AG09309 (cell line): ENCODE results near the gene HSPA12B.
A peak's percentile ranks its signal among the peaks of the same experiment; 100 is the strongest.

Source experiments
- DNase-seq: peaks from one replicate; pipeline ENCODE4 v3.0.0-alpha.2; 2010; ENCODE audit warnings: low read depth
- H3K4me3 ChIP-seq: 2 replicates; pipeline ENCODE4 v1.5.1; 2011; ENCODE audit warnings: mild to moderate bottlenecking, low read depth, low read length, moderate library complexity; ENCODE audit not compliant: control insufficient read depth
- TF ChIP-seq, protein P1 (sequence below): IDR thresholded peaks from 2 replicates; pipeline ENCODE4 v1.5.1; 2011; ENCODE audit warnings: mild to moderate bottlenecking, low read depth, low read length, inconsistent platforms; ENCODE audit not compliant: insufficient read depth, control insufficient read depth; ENCODE audit errors: missing control alignments

The HSPA12B gene

DNA sequence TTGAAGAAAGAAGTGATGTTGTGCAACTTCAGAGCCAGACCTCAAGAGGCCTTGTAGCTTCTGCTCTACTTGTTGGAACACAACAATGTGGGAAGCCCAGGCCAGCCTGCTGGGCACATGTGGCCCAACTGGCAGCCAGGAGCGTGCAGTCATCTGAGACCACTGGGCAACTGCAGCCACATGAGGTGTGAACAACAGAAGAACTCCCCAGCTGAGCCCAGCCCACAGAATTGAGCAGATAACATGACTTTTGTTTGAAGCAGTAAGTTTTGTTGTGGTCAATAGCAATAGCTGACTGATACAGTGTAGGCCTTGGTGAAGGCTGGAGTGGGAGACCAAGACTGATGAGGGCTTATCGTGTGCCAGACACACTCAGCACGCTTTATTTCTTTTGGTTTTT is 42.1 kb upstream of the HSPA12B start:
- no peak for DNase-seq
- no peak overlapping the region for H3K4me3 ChIP-seq
- TF ChIP-seq, protein P1, sequence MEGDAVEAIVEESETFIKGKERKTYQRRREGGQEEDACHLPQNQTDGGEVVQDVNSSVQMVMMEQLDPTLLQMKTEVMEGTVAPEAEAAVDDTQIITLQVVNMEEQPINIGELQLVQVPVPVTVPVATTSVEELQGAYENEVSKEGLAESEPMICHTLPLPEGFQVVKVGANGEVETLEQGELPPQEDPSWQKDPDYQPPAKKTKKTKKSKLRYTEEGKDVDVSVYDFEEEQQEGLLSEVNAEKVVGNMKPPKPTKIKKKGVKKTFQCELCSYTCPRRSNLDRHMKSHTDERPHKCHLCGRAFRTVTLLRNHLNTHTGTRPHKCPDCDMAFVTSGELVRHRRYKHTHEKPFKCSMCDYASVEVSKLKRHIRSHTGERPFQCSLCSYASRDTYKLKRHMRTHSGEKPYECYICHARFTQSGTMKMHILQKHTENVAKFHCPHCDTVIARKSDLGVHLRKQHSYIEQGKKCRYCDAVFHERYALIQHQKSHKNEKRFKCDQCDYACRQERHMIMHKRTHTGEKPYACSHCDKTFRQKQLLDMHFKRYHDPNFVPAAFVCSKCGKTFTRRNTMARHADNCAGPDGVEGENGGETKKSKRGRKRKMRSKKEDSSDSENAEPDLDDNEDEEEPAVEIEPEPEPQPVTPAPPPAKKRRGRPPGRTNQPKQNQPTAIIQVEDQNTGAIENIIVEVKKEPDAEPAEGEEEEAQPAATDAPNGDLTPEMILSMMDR = no peak

DNA sequence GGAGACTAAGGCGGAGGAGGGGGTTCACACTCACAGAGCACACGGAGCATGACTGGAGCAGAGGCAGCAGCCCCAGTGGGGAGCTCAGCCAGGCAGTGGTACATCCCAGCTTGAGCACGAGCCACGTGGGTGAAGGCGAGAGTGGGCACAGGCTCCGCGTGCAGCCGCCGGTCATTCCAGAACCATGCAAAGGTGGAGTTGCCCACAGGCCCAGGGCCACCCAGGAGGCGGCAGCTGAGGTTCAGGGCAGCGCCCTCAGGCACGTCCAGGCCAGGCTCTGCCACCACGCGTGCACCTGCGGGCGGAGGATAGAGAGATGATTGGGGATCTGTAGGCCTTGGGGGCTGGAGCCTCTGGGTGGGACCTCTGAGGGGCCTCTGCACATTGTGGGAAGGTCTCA is 41.2 kb upstream of the HSPA12B start:
- TF ChIP-seq, protein P1 = no peak
- no peak for DNase-seq
- no peak overlapping the region for H3K4me3 ChIP-seq

DNA sequence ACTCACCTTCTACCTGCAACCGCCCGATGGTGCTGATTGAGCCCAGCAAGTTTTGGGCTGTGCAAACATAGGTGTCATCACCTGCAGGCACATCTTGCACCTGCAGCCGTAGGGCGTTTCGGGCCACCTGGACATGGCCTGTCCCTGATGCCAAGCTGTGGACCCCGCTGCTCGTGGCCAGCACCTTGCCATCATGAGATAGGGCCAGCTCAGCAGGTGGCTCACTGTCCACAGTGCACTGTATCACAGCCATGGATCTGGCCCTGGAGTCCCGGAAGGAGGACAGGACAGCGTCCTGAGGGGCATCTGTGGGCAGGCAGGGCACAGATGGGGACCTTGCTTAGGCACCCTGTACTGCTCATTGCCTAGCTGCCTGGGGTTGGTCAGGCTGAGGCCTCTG is 40.6 kb upstream of the HSPA12B start:
- no peak for DNase-seq
- H3K4me3 ChIP-seq = no peak overlapping the region
- TF ChIP-seq, protein P1 = no peak

DNA sequence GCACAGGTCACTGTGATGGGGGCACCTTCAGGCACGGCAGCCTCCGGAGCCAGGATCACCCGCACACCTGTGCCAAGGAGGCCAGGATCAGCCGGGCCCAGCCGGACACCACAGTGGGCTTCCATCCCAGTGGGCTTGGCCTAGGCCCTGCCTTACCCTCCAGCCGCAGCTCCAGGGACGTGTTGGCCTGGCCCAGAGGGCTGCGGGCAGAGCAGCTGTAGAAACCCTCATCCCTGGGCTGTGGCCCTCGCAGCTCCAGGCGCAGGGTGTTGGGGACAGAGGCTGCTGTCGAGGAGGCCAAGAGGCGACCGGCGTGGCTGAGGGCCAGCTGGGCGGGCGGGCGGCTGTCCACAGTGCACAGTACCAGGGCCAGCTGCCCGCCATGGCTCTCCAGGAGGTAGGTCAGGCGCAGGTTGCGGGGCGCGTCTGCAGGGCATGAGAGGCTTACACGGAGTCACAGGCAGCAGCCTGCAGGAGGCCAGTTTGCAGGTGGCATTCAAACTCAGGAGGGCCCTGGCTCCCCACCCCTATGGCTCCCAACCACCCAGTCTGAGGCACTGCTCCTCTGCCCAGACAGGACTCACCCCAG is 39.7 kb upstream of the HSPA12B start:
- no peak overlapping the region for H3K4me3 ChIP-seq
- TF ChIP-seq, protein P1 = no peak

DNA sequence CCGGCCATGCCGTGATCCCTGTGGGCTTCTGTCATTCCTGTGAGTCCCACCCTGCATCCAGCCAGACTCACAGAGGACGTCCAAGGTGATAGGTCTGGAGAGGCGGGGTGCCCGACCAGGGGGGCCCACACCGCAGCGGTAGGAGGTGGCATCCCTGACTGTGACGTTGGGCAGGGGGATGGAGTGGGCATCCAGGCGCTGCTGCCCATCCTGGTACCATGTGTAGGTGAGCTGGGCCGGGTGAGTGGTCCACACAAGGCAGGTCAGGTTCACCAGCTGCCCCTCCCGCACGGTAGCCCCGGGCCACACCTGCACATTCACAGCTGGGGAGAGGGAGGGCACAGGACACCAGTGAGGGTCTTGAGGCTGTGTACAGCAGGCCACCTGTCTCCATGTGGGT is 39.1 kb upstream of the HSPA12B start:
- H3K4me3 ChIP-seq = no peak overlapping the region
- no peak for DNase-seq
- TF ChIP-seq, protein P1 = no peak

More for the DNA sequence above, 39.7 kb upstream of the HSPA12B start:
- no peak for DNase-seq

DNA sequence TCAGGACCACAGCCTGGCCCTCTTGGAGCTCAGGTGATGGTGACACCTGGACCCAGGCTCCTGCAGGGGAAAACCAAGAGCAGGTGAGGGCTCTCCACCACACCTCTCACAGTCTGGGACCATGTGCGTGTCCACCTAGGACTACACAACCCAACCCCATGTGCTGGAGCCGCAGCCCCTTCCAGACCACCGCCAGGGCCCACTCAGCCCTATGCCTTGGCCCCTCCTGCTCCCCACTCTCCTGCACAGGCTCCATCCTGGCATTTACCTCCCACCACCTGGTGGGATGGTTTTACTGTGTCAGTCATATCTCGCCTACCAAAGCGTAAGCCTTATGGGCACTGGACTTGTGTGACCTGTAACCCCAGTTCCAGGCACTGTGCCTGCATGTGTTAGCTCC is 37.6 kb upstream of the HSPA12B start:
- TF ChIP-seq, protein P1 = no peak
- DNase-seq = no peak
- no peak overlapping the region for H3K4me3 ChIP-seq

DNA sequence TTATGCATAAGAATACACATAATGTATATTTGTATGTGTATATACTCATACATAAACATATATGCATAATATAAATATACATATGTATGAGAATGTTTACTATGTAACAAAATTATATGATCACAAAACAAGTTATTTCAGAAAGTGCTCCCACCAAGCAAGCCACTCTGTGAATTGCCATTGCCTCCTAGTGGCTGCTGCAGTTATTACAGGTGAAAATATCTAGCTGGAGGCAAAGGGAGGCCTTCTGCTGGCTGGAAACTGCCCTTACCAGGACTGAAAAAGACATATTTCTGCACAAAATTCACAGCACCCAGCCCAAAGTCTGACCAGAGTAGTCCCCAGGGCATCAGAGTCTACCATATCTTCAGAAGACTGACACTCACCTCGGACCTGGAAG is 36.3 kb upstream of the HSPA12B start:
- no peak for DNase-seq
- no peak overlapping the region for H3K4me3 ChIP-seq
- TF ChIP-seq, protein P1 = peak; percentile 48
